Ramos (cell line): ENCODE results near the gene FAM236C.
"Not testable (repeated sequence)": the region's sequence is repeated elsewhere in the genome, so short reads cannot be mapped to it uniquely, and the experiment has no call there.

Source experiments
- in situ Hi-C: fragments of 300-500 bp; cut with MboI; formaldehyde crosslinking; loops from one replicate; pipeline ENCODE4 v1.14.3; 2022; ENCODE audit warnings: low sequenced_read_pairs; ENCODE audit not compliant: unreplicated experiment

Gene FAM236C

GRCh38 chrX:72912315-72912714 is at the start of gene FAM236C:
TSS of gene FAM236C (plus strand) at chrX:72912615. CDS start at chrX:72912715, 100 bp downstream.
- in situ Hi-C loops = not testable (repeated sequence)

DNA sequence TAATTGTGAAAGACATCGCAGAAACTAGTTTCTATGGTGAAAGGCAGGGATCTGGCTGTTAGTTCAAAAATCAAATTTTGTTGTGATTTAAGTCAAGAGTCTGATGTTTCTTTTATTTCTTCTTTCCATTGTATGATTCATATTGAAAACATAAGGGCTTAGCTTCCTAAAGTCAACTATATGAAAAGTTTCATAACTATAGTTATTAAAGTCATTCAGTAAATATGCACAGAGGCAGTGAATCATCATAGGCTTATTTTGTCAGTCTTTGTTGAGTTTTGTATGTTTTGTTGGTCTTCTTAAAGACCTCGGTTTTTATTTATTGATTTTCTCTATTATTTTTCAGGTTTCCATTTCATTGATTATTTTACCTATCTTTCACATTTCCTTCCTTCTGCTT is 29.5 kb upstream of the FAM236C start:
- in situ Hi-C loops = not testable (repeated sequence)

GRCh38 chrX:72889740-72890139 is 22.7 kb upstream of the FAM236C start:
- in situ Hi-C loops = not testable (repeated sequence)

DNA sequence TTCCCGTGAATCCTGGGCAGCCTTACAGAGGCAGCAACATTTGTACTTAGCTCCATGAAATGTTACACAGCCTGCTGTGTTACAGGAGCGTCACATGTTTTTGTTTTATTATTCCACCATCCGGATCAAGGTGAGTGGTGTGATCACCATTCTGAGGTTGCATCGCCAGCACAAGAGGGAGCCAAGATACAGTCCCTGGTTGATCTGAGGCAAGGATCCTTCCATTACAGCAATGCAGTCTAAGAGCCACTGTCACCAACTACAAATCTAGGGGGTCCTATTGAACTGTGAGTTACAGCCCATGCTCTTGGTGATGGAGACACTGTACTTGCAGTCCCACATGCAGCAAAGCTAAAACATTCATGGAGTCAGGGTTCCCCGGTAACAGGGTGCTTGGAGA is 3.7 kb downstream of the FAM236C start:
- in situ Hi-C loops = not testable (repeated sequence)

- in situ Hi-C loops = not testable (repeated sequence)
Measured at GRCh38 chrX:72932283-72932682, 19.9 kb downstream of the FAM236C start.

DNA sequence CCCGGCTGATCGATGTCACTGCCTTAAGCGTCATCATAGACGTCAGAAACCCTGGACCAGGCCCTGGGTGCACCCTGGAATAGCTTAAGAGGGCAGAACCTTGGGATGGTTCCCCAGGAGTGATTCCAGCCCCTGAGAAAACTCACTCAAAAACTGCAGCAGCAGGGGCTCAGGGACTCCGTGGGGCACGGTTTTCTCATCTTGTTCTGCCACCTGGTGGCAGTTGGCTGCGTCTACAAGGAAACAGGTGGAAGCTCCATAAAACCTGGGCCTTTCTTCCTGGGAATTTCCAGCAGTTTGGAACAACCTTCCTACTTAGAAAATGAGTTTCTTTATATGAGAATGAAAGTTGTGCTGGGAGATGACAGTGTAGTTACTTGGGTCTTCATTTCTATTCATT is 24.0 kb downstream of the FAM236C start:
- in situ Hi-C loops = not testable (repeated sequence)

DNA sequence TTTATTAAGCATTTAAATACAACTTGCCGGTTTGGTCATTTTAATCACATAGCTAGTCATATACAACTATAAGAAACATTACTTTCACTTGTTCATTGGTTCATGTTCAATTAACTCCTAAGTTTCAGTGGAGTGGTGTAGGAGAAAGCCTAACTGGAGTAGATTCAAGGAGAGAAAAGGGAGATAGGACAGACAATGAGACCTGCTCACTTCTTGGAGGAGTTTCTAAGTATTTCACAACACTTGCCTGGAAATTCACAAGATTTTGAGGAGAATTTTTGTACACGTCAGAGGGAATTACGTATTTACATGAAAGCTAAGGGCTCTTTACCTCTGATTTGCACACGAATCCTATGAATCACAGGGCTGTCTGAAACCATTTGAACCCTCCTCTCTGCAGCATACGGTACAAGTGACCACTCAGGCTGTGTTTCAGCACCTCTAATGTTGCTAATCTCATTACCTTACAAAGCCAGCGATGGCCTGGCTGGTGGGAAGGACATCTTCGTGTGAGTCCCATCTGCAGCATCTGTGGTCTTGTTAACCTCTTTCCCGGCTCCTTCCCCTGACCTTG is 24.6 kb downstream of the FAM236C start:
- in situ Hi-C loops = not testable (repeated sequence)

- in situ Hi-C loops = not testable (repeated sequence)
Measured at GRCh38 chrX:72937906-72938305, 25.5 kb downstream of the FAM236C start, which contains the start of gene FAM236A. TSS of gene FAM236A (plus strand) at chrX:72938206. CDS start at chrX:72938263, 57 bp downstream.

- in situ Hi-C loops = not testable (repeated sequence)
Measured at GRCh38 chrX:72942272-72942671, 29.9 kb downstream of the FAM236C start.

- in situ Hi-C loops = not testable (repeated sequence)
Measured at GRCh38 chrX:72943035-72943818, 30.8 kb downstream of the FAM236C start.

GRCh38 chrX:72943819-72944169 is 31.4 kb downstream of the FAM236C start, which contains the start of gene DMRTC1:
TSS of gene DMRTC1 (minus strand) at chrX:72943837. CDS start at chrX:72875694, 68,143 bp downstream.
- in situ Hi-C loops = not testable (repeated sequence)

DNA sequence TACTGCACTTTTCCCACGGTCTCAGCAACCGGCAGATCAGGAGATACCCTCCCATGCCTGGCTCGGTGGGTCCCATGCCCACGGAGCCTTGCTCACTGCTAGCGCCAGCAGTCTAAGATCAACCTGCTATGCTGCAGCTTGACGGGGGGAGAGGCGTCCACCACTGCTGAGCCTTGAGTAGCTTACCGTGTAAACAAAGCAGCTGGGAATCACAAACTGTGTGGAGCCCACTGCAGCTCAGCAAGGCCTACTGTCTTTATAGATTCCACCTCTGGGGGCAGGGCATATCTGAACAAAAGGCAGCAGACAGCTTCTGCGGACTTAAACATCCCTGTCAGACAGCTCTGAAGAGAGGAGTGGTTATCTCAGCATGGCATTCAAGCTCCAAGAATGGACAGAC is 47.6 kb downstream of the FAM236C start:
- in situ Hi-C loops = not testable (repeated sequence)
